ENCODE data around the gene TUBB.
"Not testable (repeated sequence)": the region's sequence is repeated elsewhere in the genome, so short reads cannot be mapped to it uniquely, and the experiment has no call there.

Gene TUBB

GRCh38 chr6:30752157-30752927 lies 32.2 kb downstream of the TUBB start:
- intact Hi-C loops (cut with DNase I; ENCODE audit: low total_unique reads) = no loop called here
- Histone ChIP-seq H3K4me3 (no peak overlapping the region), H3K27ac (peak overlapping the region; percentile 89 to 90), H3K27me3 (no peaks in the 10 kb centered on the region), H3K4me1 (peaks cover 0 to 57% (median 27%) of the 10 kb centered on the region in 4 donors), H3K9me3 (no peaks in the 10 kb centered on the region), H3K36me3 (no peaks in the 10 kb centered on the region)
- TF ChIP-seq CTCF (IDR thresholded peaks at IDR 0.05) = no peak
- peak; percentile 98 to 99 for DNase-seq

- H3K9me3 ChIP-seq = no peaks in the 10 kb centered on the region
- no peaks in the 10 kb centered on the region for H3K36me3 ChIP-seq
- no peak overlapping the region for H3K4me3 ChIP-seq
- H3K27me3 ChIP-seq = no peaks in the 10 kb centered on the region
- peak overlapping the region; percentile 89 to 90 for H3K27ac ChIP-seq
- TF ChIP-seq CTCF (IDR thresholded peaks at IDR 0.05) = no peak
- DNase-seq = no peak
- H3K4me1 ChIP-seq = peaks cover 0 to 52% (median 40%) of the 10 kb centered on the region in 4 donors
- intact Hi-C loops (cut with DNase I; ENCODE audit: low total_unique reads) = no loop called here
Measured at GRCh38 chr6:30754631-30755030, 34.5 kb downstream of the TUBB start.

GRCh38 chr6:30756405-30757003 lies 36.4 kb downstream of the TUBB start:
- peak overlapping the region in 1 of 2 donors; percentile 62 for H3K27ac ChIP-seq
- DNase-seq; H3K4me3 ChIP-seq; H3K36me3 ChIP-seq; H3K27me3 ChIP-seq; H3K9me3 ChIP-seq; intact Hi-C loops (cut with DNase I; ENCODE audit: low total_unique reads): not testable (repeated sequence)
- peaks cover 0 to 58% (median 41%) of the 10 kb centered on the region in 4 donors for H3K4me1 ChIP-seq

GRCh38 chr6:30757261-30757904 lies 37.2 kb downstream of the TUBB start:
- H3K9me3 ChIP-seq = no peaks in the 10 kb centered on the region
- TF ChIP-seq CTCF (IDR thresholded peaks at IDR 0.05) = no peak
- H3K4me1 ChIP-seq = peaks cover 0 to 49% (median 35%) of the 10 kb centered on the region in 4 donors
- intact Hi-C loops (cut with DNase I; ENCODE audit: low total_unique reads) = no loop called here
- no peak overlapping the region for H3K27ac ChIP-seq
- no peak overlapping the region for H3K4me3 ChIP-seq
- no peaks in the 10 kb centered on the region for H3K27me3 ChIP-seq
- H3K36me3 ChIP-seq = no peaks in the 10 kb centered on the region
- DNase-seq = no peak

GRCh38 chr6:30759575-30760239 lies 39.6 kb downstream of the TUBB start:
- H3K4me3 ChIP-seq = no peak overlapping the region
- H3K27ac ChIP-seq = peak overlapping the region; percentile 14 to 37
- H3K36me3 ChIP-seq = no peaks in the 10 kb centered on the region
- no peaks in the 10 kb centered on the region for H3K27me3 ChIP-seq
- peaks cover 0 to 47% (median 27%) of the 10 kb centered on the region in 4 donors for H3K4me1 ChIP-seq
- TF ChIP-seq CTCF (IDR thresholded peaks at IDR 0.05) = no peak
- DNase-seq = no peak
- intact Hi-C loops (cut with DNase I; ENCODE audit: low total_unique reads) = no loop called here
- no peaks in the 10 kb centered on the region for H3K9me3 ChIP-seq
